Pancreas (tissue), 10 donors: ENCODE measurements around the gene TEX36. TPM values are rescaled to one million over a fixed set of nuclear protein-coding genes. Genes with fewer than 3 reads are reported as not detected.

Experiments
- ATAC-seq, 4 donors: fragments of 200-7000 bp; cut with Tn5 transposase; one replicate each; pipeline versions ENCODE4 v1.8.0 to v1.9.1; 2020; ENCODE audit warnings: mild to moderate bottlenecking in 4 of 4, moderate library complexity in 4 of 4
- DNase-seq, 6 donors: peaks; one replicate each; pipeline ENCODE4 v3.0.0-alpha.2; 2020
- FAIRE-seq: peaks from 2 replicates; lab custom pipeline; 2012; peaks lifted over from hg19 to GRCh38; lab: Jason Lieb, UNC
- H3K27ac ChIP-seq, 4 donors: fragments of 200-600 bp; sonication (generic); 1 replicate in 3 of 4; 2 replicates in 1 of 4; pipeline versions ENCODE4 v1.5.0 to v1.8.0; 2020
- H3K27me3 ChIP-seq, 4 donors: fragments of 200-600 bp; one replicate each; pipeline ENCODE4 v1.8.0; 2021
- H3K36me3 ChIP-seq, 3 donors: fragments of 200-600 bp; sonication (generic) in 1 of 3; one replicate each; pipeline versions ENCODE4 v1.5.0 to v1.8.0; 2020 to 2021
- H3K4me1 ChIP-seq, 3 donors: fragments of 200-600 bp; one replicate each; pipeline ENCODE4 v1.8.0; 2021
- H3K4me3 ChIP-seq, 4 donors: fragments of 200-600 bp; sonication (generic) in 2 of 4; one replicate each; pipeline versions ENCODE4 v1.5.0 to v1.8.0; 2020 to 2021
- H3K9me3 ChIP-seq, 4 donors: fragments of 200-600 bp; one replicate each; pipeline ENCODE4 v1.8.0; 2021
- CTCF ChIP-seq, 4 donors: fragments of 200-600 bp; sonication (generic) in 3 of 4; IDR thresholded peaks; one replicate each; pipeline versions ENCODE4 v1.5.0 to v1.8.0; 2021; ENCODE audit warnings: antibody characterized with exemption in 4 of 4
- WGBS, 2 donors: extraction: QIAGEN DNeasy Blood & Tissue Kit; methylation state at CpG; one replicate each; pipeline ENCODE4 v1.1.7; 2013; 5-methylcytosine and 5-hydroxymethylcytosine counted together
- intact Hi-C, 3 donors: fragments of 100-400 bp; cut with DNase I; formaldehyde crosslinking; loops; one replicate each; pipeline versions ENCODE4 v1.11.1 to v1.14.2; 2022
- polyA plus RNA-seq, 2 donors: library from polyadenylated mRNA; stranded (reverse); fragments of 200-250 nt; gene quantifications; one replicate each; pipeline ENCODE4 v1.2.3, GENCODE V29; 2013
- total RNA-seq, 6 donors: library from RNA; stranded (reverse); fragmentation: NEBNext Ultra II Directional in 4 of 6; extraction: Animal tissue kit (Norgen Biotek cat#: 25700) in 4 of 6; gene quantifications; one replicate each; pipeline versions ENCODE4 v1.2.1 to v1.2.4, GENCODE V29; 2021 to 2023
- donor health status: healthy with polysubstance abuse.
- donor health status: DM: no; HTN: no; CAD: no; lungs with moderate emphysema.
- donor health status: DM: no; HTN: no; CAD: no.
- donor health status: control.
- donor health status: control.
- donor health status: Bipolar disorder and iron deficiency.
- donor health status: DM: yes; HTN: yes; CAD: no.
- donor health status: DM: no; HTN: no; CAD: no.
- donor health status: DM: no; HTN: no; CAD: no.
- donor health status: DM: yes; HTN: yes; CAD: no.

The TEX36 gene
- total and polyA plus RNA-seq, 8 donors, result not detected

- WGBS, 2 donors, result 74 to 88% methylated on average over 4 of the region's 4 CpGs
- FAIRE-seq (no peak), DNase-seq (no peak)
Observed at GRCh38 chr10:125609859-125610258, 73.1 kb downstream of the TEX36 start.

DNA sequence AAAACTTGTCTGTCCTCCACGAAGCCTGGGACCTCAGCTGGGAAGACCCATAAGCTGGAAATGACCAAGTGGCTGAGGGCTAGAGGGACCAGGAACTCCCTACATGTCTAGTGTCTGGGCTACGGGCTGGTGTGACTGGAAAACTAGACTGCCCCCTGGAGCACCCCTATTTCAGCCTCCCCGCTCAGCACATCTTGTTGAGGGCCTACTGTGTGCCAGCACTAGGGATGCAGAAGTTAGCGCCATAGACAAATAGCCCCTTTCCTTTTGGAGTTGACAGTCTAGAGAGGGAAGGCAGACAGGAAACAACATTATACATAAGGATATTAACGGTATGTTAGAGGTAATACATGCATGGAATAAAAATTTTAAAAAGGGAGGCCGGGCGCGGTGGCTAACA is 74.5 kb downstream of the TEX36 start:
- Histone ChIP-seq H3K4me1 (no peaks in the 10 kb centered on the region), H3K9me3 (no peaks in the 10 kb centered on the region), H3K4me3 (no peak overlapping the region), H3K27me3 (no peaks in the 10 kb centered on the region), H3K27ac (no peak overlapping the region), H3K36me3 (no peaks in the 10 kb centered on the region)
- WGBS, 2 donors, result 84 to 85% methylated on average over 8 of the region's 8 CpGs
- no peak for TF ChIP-seq CTCF (IDR thresholded peaks at IDR 0.05)
- intact Hi-C loops, result no loop called here
- no peak for FAIRE-seq
- no peak for DNase-seq
- no peak for ATAC-seq

More at GRCh38 chr10:125609859-125610258, 73.1 kb downstream of the TEX36 start:
- H3K27ac ChIP-seq, result no peak overlapping the region
- intact Hi-C loops, result no loop called here
- ATAC-seq, result no peak
- H3K9me3 ChIP-seq, result no peaks in the 10 kb centered on the region
- no peak for TF ChIP-seq CTCF (IDR thresholded peaks at IDR 0.05)
- H3K4me3 ChIP-seq, result no peak overlapping the region
- no peaks in the 10 kb centered on the region for H3K36me3 ChIP-seq
- H3K27me3 ChIP-seq, result no peaks in the 10 kb centered on the region
- no peaks in the 10 kb centered on the region for H3K4me1 ChIP-seq

DNA sequence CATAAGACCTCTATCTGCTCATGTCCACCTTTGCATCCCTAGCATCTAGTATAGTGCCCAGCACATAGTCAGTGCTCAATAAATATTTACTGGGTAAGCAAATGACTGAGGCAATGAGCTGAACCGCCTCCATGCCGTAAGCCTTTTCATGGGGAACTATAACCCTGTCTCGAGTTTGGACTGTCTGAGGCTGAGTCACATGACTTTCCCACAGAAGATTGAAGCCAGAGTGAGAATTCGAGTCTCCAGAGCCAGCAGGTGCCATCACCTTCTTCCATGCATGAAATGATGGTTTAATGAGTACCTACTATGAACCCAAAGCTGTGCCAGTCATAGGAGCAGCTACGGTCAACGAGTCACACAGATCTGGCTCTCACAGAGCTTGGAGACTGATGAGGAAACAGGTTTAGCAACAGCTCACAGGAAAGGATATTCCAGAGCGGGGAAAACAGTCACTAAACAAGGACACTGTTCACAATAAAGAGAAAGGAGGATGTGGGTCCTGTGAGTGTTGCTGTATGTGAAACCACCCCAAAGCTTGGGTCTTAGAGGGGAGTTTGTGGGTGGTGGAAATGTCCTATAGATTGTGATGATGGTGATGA is 75.2 kb downstream of the TEX36 start:
- ATAC-seq, result no peak
- TF ChIP-seq CTCF (IDR thresholded peaks at IDR 0.05), result no peak
- intact Hi-C loops, result no loop called here
- WGBS, 2 donors, result 78 to 82% methylated on average over 7 of the region's 7 CpGs
- DNase-seq, result no peak
- no peaks in the 10 kb centered on the region for H3K27me3 ChIP-seq
- H3K27ac ChIP-seq, result no peak overlapping the region
- FAIRE-seq, result no peak
- H3K36me3 ChIP-seq, result no peaks in the 10 kb centered on the region
- H3K4me3 ChIP-seq, result no peak overlapping the region
- H3K4me1 ChIP-seq, result no peaks in the 10 kb centered on the region
- no peaks in the 10 kb centered on the region for H3K9me3 ChIP-seq

- Histone ChIP-seq H3K4me3 (no peak overlapping the region), H3K27ac (no peak overlapping the region), H3K27me3 (no peaks in the 10 kb centered on the region), H3K9me3 (no peaks in the 10 kb centered on the region), H3K36me3 (no peaks in the 10 kb centered on the region), H3K4me1 (no peaks in the 10 kb centered on the region)
- DNase-seq (no peak), FAIRE-seq (no peak), ATAC-seq (no peak)
- no peak for TF ChIP-seq CTCF (IDR thresholded peaks at IDR 0.05)
- 64 to 66% methylated on average over 9 of the region's 9 CpGs for WGBS, 2 donors
- intact Hi-C loops, result no loop called here
Observed at GRCh38 chr10:125606414-125607010, 76.5 kb downstream of the TEX36 start.

Other genes with a start within 250 kb of the TEX36 start
- gene EDRF1, start 36.5 kb upstream of the TEX36 start, total RNA-seq, result 10 to 100 TPM; 10.1 to 19.9 (median 16.1) TPM
- 10 to 100 TPM; 24.2 to 25.3 TPM for gene EDRF1, start 36.5 kb upstream of the TEX36 start, polyA plus RNA-seq
- under 1 TPM in 5 of 6 donors, not detected in 1; 0.12 to 0.22 (median 0.14) TPM for gene MMP21, start 92.7 kb upstream of the TEX36 start, total RNA-seq
- under 1 TPM; 0.19 to 0.35 TPM for gene MMP21, start 92.7 kb upstream of the TEX36 start, polyA plus RNA-seq
- 10 to 100 TPM; 12.8 to 20.1 (median 18.1) TPM for gene UROS, start 140.1 kb upstream of the TEX36 start, total RNA-seq
- gene UROS, start 140.1 kb upstream of the TEX36 start, polyA plus RNA-seq, result 10 to 100 TPM; 30.4 to 34.4 TPM
- 10 to 100 TPM; 18.6 to 31.2 (median 25.3) TPM for gene BCCIP, start 140.4 kb upstream of the TEX36 start, total RNA-seq
- 10 to 100 TPM; 30.0 to 40.8 TPM for gene BCCIP, start 140.4 kb upstream of the TEX36 start, polyA plus RNA-seq
- 10 to 100 TPM; 17.2 to 33.1 (median 24.9) TPM for gene DHX32, start 198.1 kb upstream of the TEX36 start, total RNA-seq
- gene DHX32, start 198.1 kb upstream of the TEX36 start, polyA plus RNA-seq, result 10 to 100 TPM; 16.9 to 18.6 TPM
- gene FANK1, start 213.4 kb upstream of the TEX36 start, total RNA-seq, result 1 to 10 TPM; 1.6 to 4.3 (median 2.3) TPM
- gene FANK1, start 213.4 kb upstream of the TEX36 start, polyA plus RNA-seq, result 10 to 100 TPM in 1 of 2 donors, 1 to 10 TPM in 1; 5.7 to 13.2 TPM